ENCODE measurements around the gene SLC3A2.

DNA sequence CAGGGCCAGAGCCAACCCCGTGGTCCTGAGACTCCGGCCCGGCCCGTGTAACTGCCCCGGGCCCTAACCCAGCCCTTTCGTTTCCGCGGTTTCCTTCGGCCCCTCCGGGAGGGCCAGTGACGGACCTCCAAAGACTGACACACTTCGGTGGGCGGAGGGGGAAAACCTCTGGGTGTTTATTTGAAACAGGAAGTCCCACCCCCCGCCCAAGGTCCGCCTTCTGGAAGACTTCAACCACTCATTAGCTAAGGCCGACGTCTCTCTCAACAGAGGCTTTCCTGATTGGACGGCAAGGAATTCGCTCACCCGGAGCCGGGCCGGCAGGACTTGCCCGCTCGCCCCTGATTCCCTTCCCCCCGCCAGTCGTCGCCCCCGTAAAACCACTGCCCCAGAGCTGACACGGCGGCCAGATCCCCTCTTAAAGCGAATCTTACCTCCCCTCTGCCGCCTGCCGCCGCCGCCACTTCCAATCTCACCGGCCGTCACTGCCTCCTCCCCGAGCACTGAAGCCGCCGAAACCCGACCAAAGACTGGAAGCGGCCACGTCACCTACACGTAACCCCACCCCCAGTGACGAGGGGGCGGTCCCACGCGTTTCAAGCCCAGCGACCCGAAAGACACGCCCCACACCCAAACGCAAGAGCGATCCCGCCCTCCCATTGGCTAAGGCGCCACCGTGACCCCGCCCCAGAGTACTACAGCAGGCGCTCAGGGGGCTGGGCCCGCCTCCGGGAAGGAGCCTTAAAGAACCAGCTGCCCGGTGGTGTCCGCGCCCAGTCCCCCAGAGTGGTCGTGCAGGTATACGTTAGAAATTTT, 49.0 kb upstream of the SLC3A2 start, which contains the start of gene STX5:
- TF ChIP-seq, protein P1, sequence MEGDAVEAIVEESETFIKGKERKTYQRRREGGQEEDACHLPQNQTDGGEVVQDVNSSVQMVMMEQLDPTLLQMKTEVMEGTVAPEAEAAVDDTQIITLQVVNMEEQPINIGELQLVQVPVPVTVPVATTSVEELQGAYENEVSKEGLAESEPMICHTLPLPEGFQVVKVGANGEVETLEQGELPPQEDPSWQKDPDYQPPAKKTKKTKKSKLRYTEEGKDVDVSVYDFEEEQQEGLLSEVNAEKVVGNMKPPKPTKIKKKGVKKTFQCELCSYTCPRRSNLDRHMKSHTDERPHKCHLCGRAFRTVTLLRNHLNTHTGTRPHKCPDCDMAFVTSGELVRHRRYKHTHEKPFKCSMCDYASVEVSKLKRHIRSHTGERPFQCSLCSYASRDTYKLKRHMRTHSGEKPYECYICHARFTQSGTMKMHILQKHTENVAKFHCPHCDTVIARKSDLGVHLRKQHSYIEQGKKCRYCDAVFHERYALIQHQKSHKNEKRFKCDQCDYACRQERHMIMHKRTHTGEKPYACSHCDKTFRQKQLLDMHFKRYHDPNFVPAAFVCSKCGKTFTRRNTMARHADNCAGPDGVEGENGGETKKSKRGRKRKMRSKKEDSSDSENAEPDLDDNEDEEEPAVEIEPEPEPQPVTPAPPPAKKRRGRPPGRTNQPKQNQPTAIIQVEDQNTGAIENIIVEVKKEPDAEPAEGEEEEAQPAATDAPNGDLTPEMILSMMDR (IDR thresholded peaks at IDR 0.05; ENCODE audit: extremely low read depth in 1 of 2, insufficient read depth in 1 of 2, low read depth in 1 of 2, low read length in 2 of 2) = no peak
- TF ChIP-seq POLR2A (IDR thresholded peaks at IDR 0.05; ENCODE audit: low read depth, low read length) (peak; percentile 97), POLR2AphosphoS5 (IDR thresholded peaks at IDR 0.05; ENCODE audit: insufficient read depth, low read depth, low read length) (peak; percentile 11), EZH2 (IDR thresholded peaks at IDR 0.05; ENCODE audit: borderline replicate concordance, low read depth, low read length, severe bottlenecking) (no peak), FOS (IDR thresholded peaks at IDR 0.05; ENCODE audit: borderline replicate concordance, insufficient read depth, low read length) (no peak)
- TF ChIP-seq, protein P2, sequence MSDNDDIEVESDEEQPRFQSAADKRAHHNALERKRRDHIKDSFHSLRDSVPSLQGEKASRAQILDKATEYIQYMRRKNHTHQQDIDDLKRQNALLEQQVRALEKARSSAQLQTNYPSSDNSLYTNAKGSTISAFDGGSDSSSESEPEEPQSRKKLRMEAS (IDR thresholded peaks at IDR 0.05; ENCODE audit: insufficient read depth, insufficient read length) = peak; percentile 24

Data from endothelial cell of umbilical vein (primary cell).